Lung (tissue), 12 donors: ENCODE measurements around the gene NHS. TPM values are rescaled to one million over a fixed set of nuclear protein-coding genes. Genes with fewer than 3 reads are reported as not detected.
A peak's percentile ranks its signal among the peaks of the same experiment; 100 is the strongest.

Experiments
- ATAC-seq: fragments of 200-7000 bp; cut with Tn5 transposase; one replicate; pipeline ENCODE4 v1.9.1; 2020; ENCODE audit warnings: moderate number of reproducible peaks; ENCODE audit not compliant: insufficient read depth, low FRiP score
- DNase-seq, 3 donors: peaks; one replicate each; pipeline ENCODE4 v3.0.0-alpha.2; 2013 to 2017
- H3K27ac ChIP-seq, 2 donors: one replicate each; pipeline ENCODE4 v1.5.1; 2013; ENCODE audit warnings: mild to moderate bottlenecking in 2 of 2, moderate library complexity in 2 of 2, control low read depth in 1 of 2, inconsistent platforms in 1 of 2, low read depth in 1 of 2, low read length in 1 of 2
- H3K27me3 ChIP-seq, 3 donors: one replicate each; pipeline ENCODE4 v1.5.1; 2013; ENCODE audit warnings: low read length in 2 of 3; ENCODE audit not compliant: control insufficient read depth in 3 of 3, insufficient read depth in 3 of 3
- H3K36me3 ChIP-seq, 4 donors: one replicate each; pipeline ENCODE4 v1.5.1; 2013; ENCODE audit warnings: low read length in 4 of 4, mild to moderate bottlenecking in 1 of 4, moderate library complexity in 1 of 4; ENCODE audit not compliant: control insufficient read depth in 4 of 4, insufficient read depth in 4 of 4
- H3K4me1 ChIP-seq, 5 donors: one replicate each; pipeline ENCODE4 v1.5.1; 2013; ENCODE audit warnings: low read length in 5 of 5, mild to moderate bottlenecking in 2 of 5, moderate library complexity in 1 of 5; ENCODE audit not compliant: control insufficient read depth in 5 of 5, insufficient read depth in 5 of 5
- H3K4me3 ChIP-seq: one replicate; pipeline ENCODE4 v1.5.1; 2013; ENCODE audit warnings: mild to moderate bottlenecking, control low read depth, moderate library complexity
- H3K9ac ChIP-seq, 2 donors: one replicate each; pipeline ENCODE4 v1.5.1; 2013; ENCODE audit warnings: low read length in 2 of 2, control low read depth in 1 of 2; ENCODE audit not compliant: insufficient read depth in 1 of 2
- H3K9me3 ChIP-seq, 4 donors: one replicate each; pipeline ENCODE4 v1.5.1; 2013; ENCODE audit warnings: low read length in 3 of 4, mild to moderate bottlenecking in 1 of 4, moderate library complexity in 1 of 4; ENCODE audit not compliant: control insufficient read depth in 4 of 4, insufficient read depth in 3 of 4
- WGBS, 2 donors: extraction: QIAGEN DNeasy Blood & Tissue Kit; methylation state at CpG; one replicate each; pipeline ENCODE4 v1.1.7; 2013; 5-methylcytosine and 5-hydroxymethylcytosine counted together
- polyA plus RNA-seq, 2 donors: library from polyadenylated mRNA; stranded (reverse); fragments of 200-250 nt; gene quantifications; one replicate each; pipeline ENCODE4 v1.2.1, GENCODE V29; 2013
- total RNA-seq, 2 donors: library from RNA; depleted of rRNA in 1 of 2; stranded (reverse); fragments of >200 nt in 1 of 2; gene quantifications; one replicate each; pipeline ENCODE4 v1.2.1, GENCODE V29; 2014 to 2021
- TF ChIP-seq, protein P1 (sequence below): IDR thresholded peaks from 2 replicates; pipeline ENCODE4 v1.5.1; 2012; ENCODE audit warnings: mild to moderate bottlenecking; ENCODE audit errors: control extremely low read depth, extremely low read depth
- donor health status: control.
- donor health status: control.
- donor health status: Bipolar disorder and iron deficiency.
- donor health status: healthy.
- donor health status: DM: yes; HTN: yes; CAD: no.

The NHS gene
- total and polyA plus RNA-seq, 4 donors = 0.46 to 2.0 (median 1.4) TPM

DNA sequence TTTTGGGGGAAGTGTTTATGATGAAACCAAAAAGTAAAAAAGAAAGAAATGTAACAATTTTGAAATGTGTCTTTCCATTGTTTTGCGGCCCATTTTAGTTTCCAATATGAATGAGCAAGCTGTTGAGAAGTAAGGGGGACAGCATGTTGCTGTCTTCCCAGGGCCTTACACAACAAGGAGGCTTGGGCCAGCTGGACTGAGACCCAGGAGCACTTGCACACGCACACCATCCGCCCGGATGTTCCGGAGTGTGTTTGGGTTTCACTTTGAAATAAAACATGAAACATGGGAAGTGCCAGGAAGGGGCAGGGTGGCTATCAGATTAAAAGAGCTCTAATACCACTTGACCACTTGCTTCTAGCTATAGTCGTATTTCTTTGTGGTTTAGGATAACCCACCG, 144.4 kb downstream of the NHS start:
- ATAC-seq (no peak), DNase-seq (peak; percentile 24 to 78 (median 30))
- Histone ChIP-seq H3K27me3 (peaks cover 0 to 40% (median 9%) of the 10 kb centered on the region in 3 donors), H3K4me3 (no peak overlapping the region), H3K9me3 (peaks cover 0 to 2% (median 0%) of the 10 kb centered on the region in 4 donors), H3K9ac (no peak overlapping the region), H3K4me1 (peaks cover 0 to 3% (median 0%) of the 10 kb centered on the region in 5 donors), H3K27ac (peak overlapping the region in 1 of 2 donors; percentile 23), H3K36me3 (no peaks in the 10 kb centered on the region)
- TF ChIP-seq, protein P1, sequence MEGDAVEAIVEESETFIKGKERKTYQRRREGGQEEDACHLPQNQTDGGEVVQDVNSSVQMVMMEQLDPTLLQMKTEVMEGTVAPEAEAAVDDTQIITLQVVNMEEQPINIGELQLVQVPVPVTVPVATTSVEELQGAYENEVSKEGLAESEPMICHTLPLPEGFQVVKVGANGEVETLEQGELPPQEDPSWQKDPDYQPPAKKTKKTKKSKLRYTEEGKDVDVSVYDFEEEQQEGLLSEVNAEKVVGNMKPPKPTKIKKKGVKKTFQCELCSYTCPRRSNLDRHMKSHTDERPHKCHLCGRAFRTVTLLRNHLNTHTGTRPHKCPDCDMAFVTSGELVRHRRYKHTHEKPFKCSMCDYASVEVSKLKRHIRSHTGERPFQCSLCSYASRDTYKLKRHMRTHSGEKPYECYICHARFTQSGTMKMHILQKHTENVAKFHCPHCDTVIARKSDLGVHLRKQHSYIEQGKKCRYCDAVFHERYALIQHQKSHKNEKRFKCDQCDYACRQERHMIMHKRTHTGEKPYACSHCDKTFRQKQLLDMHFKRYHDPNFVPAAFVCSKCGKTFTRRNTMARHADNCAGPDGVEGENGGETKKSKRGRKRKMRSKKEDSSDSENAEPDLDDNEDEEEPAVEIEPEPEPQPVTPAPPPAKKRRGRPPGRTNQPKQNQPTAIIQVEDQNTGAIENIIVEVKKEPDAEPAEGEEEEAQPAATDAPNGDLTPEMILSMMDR = no peak
- WGBS, 2 donors = 62 to 79% methylated on average over 7 of the region's 7 CpGs

- TF ChIP-seq, protein P1 = no peak
- peaks cover 0 to 3% (median 0%) of the 10 kb centered on the region in 5 donors for H3K4me1 ChIP-seq
- 70 to 96% methylated on average over 2 of the region's 2 CpGs for WGBS, 2 donors
- H3K4me3 ChIP-seq = no peak overlapping the region
- peak in 1 of 3 donors; percentile 24 for DNase-seq
- H3K9ac ChIP-seq = no peak overlapping the region
- ATAC-seq = no peak
- no peaks in the 10 kb centered on the region for H3K36me3 ChIP-seq
- H3K27ac ChIP-seq = no peak overlapping the region
- H3K27me3 ChIP-seq = peaks cover 0 to 40% (median 12%) of the 10 kb centered on the region in 3 donors
- peaks cover 0 to 2% (median 0%) of the 10 kb centered on the region in 4 donors for H3K9me3 ChIP-seq
Measured at GRCh38 chrX:17520016-17520615, 145.1 kb downstream of the NHS start.

- peaks cover 0 to 12% (median 1%) of the 10 kb centered on the region in 5 donors for H3K4me1 ChIP-seq
- ATAC-seq (no peak), DNase-seq (peak in 2 of 3 donors; percentile 42 to 54)
- H3K9ac ChIP-seq = no peak overlapping the region
- TF ChIP-seq, protein P1 = no peak
- WGBS, 2 donors = 40 to 80% methylated on average over 9 to 16 of the region's 16 CpGs
- no peak overlapping the region for H3K27ac ChIP-seq
- peaks cover 0 to 2% (median 0%) of the 10 kb centered on the region in 4 donors for H3K9me3 ChIP-seq
- no peaks in the 10 kb centered on the region for H3K36me3 ChIP-seq
- H3K4me3 ChIP-seq = no peak overlapping the region
- peaks cover 0 to 29% (median 16%) of the 10 kb centered on the region in 3 donors for H3K27me3 ChIP-seq
Measured at GRCh38 chrX:17521871-17522693, 147.1 kb downstream of the NHS start.
